ENCODE results near the gene COL9A2.
"Not testable (repeated sequence)": the region's sequence is repeated elsewhere in the genome, so short reads cannot be mapped to it uniquely, and the experiment has no call there.

Gene COL9A2

GRCh38 chr1:40316595-40317393, at the start of gene COL9A2:
Gene COL9A2, minus strand, starts transcription at chr1:40317286. Its CDS starts 89 bp downstream, at chr1:40317197.
- DNase-seq = no peak
- in situ Hi-C loops (cut with MboI; ENCODE audit: low pct_unique_long_range_greater_than_20kb, low sequenced_read_pairs) = no loop called here

- no peak for DNase-seq
- in situ Hi-C loops (cut with MboI; ENCODE audit: low pct_unique_long_range_greater_than_20kb, low sequenced_read_pairs) = no loop called here
Observed at GRCh38 chr1:40363721-40364120, 46.6 kb upstream of the COL9A2 start.

DNA sequence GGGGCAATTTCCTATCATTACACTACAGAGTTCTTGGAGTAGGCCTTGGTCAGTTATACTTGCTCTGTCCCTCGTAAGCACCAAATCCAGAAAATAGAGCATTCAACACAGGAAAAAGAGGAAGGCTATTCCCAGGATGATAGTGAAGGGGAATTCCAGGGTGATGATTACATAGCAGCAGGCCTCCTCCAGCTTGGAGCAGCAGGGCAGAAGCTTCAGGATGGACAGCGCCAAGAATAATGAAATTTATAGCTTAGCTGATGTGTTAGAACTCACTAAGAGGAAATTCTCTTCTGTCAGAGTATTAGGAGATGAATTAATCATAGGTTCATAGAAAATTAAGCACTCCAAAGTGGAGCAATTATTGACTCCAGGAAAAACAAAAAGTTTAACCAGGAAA, 45.6 kb upstream of the COL9A2 start:
- in situ Hi-C loops (cut with MboI; ENCODE audit: low pct_unique_long_range_greater_than_20kb, low sequenced_read_pairs) = no loop called here
- no peak for DNase-seq

- in situ Hi-C loops (cut with MboI; ENCODE audit: low pct_unique_long_range_greater_than_20kb, low sequenced_read_pairs) = no loop called here
- DNase-seq = no peak
Observed at GRCh38 chr1:40362199-40362598, 45.1 kb upstream of the COL9A2 start.

DNA sequence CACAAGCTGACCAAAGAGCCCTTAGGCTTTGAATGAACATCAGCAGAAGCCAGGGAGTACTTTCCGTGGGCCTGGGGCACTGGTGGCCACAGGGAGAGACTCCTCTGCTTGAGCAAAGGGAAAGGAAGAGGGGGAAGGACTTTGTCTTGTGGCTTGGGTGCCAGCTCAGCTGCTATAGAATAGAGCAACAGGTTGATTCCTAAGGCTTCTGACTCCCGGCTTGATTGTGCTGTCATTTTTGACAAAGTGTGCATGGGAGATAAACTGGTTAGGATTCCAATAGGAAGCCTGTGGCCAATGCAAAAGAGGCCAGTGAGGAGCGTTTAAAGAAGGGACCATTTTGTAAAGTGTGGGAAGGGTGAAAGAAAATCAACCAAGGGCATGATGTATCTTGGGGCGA, 44.6 kb upstream of the COL9A2 start:
- DNase-seq = no peak
- in situ Hi-C loops (cut with MboI; ENCODE audit: low pct_unique_long_range_greater_than_20kb, low sequenced_read_pairs) = no loop called here

GRCh38 chr1:40361201-40361600, 44.1 kb upstream of the COL9A2 start:
- in situ Hi-C loops (cut with MboI; ENCODE audit: low pct_unique_long_range_greater_than_20kb, low sequenced_read_pairs) = no loop called here
- DNase-seq = no peak

DNA sequence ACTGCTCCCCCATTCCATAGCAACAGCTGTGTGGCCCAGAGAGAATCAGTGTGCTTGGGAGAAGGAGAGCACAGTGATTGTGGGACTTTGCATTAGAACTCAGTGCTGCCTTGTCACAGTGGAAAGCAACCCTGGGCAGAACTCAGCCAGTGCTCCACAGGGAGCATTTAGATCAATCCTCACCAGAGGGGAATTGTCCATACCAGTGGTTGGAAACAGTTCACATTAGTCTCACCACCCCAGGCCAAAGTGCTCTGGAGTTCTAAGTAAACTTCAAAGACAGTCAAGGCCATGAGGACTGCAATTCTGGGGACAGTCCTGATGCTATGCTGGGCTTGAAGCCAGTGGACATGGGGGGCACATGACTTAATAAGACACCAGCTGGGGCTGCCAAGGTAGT, 43.5 kb upstream of the COL9A2 start:
- in situ Hi-C loops (cut with MboI; ENCODE audit: low pct_unique_long_range_greater_than_20kb, low sequenced_read_pairs) = no loop called here
- no peak for DNase-seq

DNA sequence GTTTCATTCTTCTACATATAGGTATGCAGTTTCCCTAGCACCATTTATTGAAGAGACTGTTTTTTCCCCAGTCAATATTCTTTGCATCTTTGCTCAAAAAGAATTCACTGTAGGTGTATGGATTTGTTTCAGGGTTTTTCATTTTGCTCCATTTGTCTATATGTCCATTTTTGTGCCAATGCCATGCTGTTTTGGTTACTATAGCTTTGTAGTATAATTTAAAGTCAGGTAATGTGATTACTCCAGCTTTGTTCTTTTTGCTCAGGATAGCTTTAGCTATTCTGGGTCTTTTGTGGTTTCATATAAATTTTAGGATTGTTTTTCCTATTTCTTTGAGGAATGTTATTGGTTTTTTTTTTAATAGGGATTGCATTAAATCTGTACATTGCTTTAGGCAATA, 40.5 kb upstream of the COL9A2 start:
- DNase-seq = no peak
- in situ Hi-C loops (cut with MboI; ENCODE audit: low pct_unique_long_range_greater_than_20kb, low sequenced_read_pairs) = no loop called here

DNA sequence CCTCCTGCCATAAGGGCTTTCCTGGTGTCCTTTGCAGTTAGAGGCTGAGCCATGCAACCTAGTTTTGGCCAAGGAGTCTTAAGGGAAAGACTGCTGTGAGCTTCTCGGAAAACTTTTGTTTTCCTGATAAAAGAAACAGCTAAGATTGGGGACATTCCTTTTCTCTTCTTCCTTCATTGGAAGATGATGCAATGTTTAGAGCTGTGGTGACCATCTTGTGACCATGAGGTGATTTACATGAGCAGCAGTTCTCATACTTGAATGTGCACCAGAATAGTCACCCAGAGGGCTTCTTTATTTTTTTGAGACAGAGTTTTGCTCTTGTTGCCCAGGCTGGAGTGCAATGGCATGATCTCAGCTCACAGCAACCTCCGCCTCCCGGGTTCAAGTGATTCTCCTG, 36.0 kb upstream of the COL9A2 start:
- in situ Hi-C loops (cut with MboI; ENCODE audit: low pct_unique_long_range_greater_than_20kb, low sequenced_read_pairs) = no loop called here
- DNase-seq = no peak

DNA sequence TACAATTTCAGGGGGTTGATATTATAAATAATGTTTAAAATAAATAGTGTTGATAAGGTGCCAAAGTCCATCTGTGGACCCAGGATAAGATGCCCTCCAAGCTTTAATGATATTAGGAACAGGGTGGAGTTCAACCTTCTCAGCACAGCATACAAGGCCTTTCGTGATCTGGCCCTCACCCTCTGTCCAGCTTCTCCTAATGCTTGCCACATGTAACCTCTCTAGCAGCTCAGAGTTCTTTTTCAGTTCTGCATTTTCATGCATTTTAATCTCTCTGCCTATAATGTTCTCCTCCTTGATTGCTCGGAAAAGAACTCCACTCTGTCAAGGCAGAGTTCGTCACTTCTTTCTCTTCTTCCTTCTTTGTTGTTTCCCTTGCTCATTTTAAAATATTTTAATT, 35.0 kb upstream of the COL9A2 start:
- in situ Hi-C loops (cut with MboI; ENCODE audit: low pct_unique_long_range_greater_than_20kb, low sequenced_read_pairs) = no loop called here
- no peak for DNase-seq

DNA sequence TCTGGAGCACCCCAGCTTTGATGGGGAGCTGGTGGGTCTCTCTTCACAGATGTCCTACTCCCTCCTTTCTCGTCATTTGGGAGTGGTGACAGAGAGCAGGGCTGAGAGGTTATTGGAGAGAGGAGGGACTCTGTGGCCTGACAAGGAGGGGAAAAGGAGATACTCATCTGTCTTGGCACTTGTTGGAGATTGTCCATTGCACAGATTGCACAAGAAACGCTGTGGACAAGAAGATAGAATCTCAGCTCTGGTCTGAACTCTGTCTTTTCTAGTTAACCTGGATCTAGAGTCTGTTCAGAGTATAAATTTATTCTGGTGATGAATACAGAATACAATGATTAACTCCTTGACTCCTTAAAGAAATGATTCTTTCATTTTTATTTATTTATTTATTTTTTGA, 34.0 kb upstream of the COL9A2 start:
- in situ Hi-C loops (cut with MboI; ENCODE audit: low pct_unique_long_range_greater_than_20kb, low sequenced_read_pairs) = no loop called here
- no peak for DNase-seq

DNA sequence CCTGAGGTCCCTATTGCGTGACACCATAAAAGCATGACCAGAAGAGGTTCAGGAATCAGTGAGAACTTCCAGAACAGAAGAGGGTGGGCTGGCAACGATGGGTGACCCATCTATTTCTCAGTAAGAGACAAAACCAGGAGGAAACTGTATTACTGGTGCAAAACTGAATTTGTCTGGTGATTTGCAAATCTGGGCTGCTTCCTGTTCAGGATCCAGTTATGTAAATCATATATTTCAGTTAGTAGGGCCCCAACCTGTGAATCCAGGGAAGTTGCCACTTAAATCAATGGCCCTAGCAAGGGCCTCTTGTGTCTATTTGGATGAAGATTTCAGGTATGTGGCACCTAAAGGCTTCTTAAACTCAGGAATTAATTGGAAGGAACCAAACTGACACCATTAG, 33.3 kb upstream of the COL9A2 start:
- in situ Hi-C loops (cut with MboI; ENCODE audit: low pct_unique_long_range_greater_than_20kb, low sequenced_read_pairs) = no loop called here
- DNase-seq = no peak

- peak; percentile 54 for DNase-seq
- in situ Hi-C loops (cut with MboI; ENCODE audit: low pct_unique_long_range_greater_than_20kb, low sequenced_read_pairs) = no loop called here
Observed at GRCh38 chr1:40344597-40344996, 27.5 kb upstream of the COL9A2 start.

DNA sequence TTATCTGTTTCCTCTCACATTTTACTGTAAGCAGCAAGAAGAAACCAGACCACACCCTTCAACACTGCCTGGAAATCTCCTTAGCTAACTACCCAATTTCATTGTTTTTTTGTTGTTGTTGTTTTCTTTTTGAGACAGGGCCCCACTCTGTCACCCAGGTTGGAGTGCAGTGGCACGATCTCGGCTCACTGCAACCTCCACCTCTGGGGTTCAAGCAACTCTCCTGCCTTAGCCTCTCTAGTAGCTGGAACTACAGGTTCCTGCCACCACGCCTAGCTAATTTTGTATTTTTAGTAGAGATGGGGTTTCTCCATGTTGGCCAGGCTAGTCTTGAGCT, 25.3 kb upstream of the COL9A2 start:
- DNase-seq; in situ Hi-C loops (cut with MboI; ENCODE audit: low pct_unique_long_range_greater_than_20kb, low sequenced_read_pairs): not testable (repeated sequence)

- in situ Hi-C loops (cut with MboI; ENCODE audit: low pct_unique_long_range_greater_than_20kb, low sequenced_read_pairs) = no loop called here
- DNase-seq = no peak
Observed at GRCh38 chr1:40341491-40342380, 24.6 kb upstream of the COL9A2 start.

DNA sequence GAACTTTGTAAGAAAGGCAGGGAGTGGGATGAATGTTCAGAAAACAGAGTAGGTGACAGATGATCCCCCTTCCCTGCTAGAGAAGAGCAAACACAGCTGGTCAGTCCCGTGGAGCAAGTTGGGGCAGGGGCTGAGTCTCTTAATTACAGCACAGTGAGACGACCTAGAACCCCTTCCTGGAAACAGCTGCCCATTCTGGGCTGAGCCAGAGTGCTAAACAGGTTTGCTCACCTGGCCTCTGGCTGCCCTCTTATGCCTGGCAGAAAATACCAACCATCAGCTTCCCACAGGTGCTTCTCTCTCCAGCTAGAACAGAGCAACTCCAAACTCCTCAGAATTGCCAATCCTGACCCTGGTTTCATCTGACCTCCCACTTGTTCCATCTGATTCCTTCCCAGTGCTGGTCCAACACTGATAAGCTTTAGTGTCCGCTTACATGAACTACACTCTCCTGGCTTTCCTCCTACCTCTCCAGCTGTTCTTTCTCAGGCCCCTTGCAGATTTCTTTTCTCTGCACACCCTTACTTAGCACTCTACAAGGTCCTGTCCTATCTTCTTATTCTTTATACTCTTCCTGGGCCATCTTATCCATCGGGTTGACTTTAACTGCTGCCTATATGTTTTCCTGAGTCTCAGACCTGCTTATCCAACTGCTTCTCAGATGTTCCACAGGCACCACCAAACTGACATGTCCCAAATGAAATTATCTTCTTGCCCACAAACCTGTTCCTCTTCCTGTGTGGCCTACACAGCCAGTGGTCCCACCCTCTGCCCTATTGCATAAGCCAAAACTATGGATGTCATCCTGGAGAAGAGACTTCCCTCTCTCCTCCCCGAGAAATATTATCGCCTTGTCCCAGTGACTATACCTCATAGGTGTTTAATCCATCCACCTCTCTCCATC, 22.6 kb upstream of the COL9A2 start:
- DNase-seq = peak; percentile 58
- in situ Hi-C loops (cut with MboI; ENCODE audit: low pct_unique_long_range_greater_than_20kb, low sequenced_read_pairs) = no loop called here

- in situ Hi-C loops (cut with MboI; ENCODE audit: low pct_unique_long_range_greater_than_20kb, low sequenced_read_pairs) = no loop called here
- peak; percentile 94 for DNase-seq
Observed at GRCh38 chr1:40338745-40339419, 21.8 kb upstream of the COL9A2 start.

DNA sequence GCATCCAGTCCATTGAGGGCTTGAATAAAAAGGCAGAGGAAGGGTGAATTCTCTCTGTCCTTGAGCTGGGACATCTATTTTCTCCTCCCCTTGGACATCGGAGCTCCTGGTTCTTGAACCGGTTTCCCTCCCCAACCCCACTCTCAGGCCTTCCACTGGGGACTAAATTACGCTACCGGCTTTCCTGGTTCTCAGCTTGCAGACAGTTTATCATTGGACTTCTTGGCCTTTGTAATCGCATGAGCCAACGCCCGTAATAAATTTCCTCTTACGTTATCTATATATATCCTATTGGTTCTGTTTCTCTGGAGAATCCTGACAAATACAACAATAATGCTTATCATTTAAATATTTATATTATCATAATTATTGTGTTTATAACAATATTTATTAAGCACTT, 20.4 kb upstream of the COL9A2 start:
- in situ Hi-C loops (cut with MboI; ENCODE audit: low pct_unique_long_range_greater_than_20kb, low sequenced_read_pairs) = no loop called here
- no peak for DNase-seq

DNA sequence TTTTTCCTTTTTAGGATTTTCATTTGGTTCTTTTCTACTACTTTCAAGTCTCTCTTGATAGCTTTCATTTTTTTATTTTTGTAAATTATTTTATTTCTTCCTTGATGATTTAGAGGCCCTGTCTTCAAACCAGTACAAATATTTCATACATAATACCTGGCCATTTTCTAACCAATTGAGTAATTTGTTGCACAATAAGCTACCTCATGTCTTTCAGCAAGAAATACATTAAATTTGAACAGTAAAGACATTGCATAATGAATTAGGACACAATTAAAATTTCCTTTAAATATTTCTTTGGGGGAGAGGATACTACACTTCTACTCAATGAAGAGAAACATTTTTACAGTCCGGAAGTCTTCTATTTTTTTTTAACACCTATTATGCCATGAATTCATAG, 15.6 kb upstream of the COL9A2 start:
- in situ Hi-C loops (cut with MboI; ENCODE audit: low pct_unique_long_range_greater_than_20kb, low sequenced_read_pairs) = no loop called here

More for the DNA sequence above, 15.6 kb upstream of the COL9A2 start:
- no peak for DNase-seq

Measured in KBM-7 (cell line).